ENCODE data around the gene MAP3K5. TPM values are rescaled to one million over a fixed set of nuclear protein-coding genes. Genes with fewer than 3 reads are reported as not detected.

MAP3K5 gene
- total RNA-seq, 1 donor from 2014 or later, result 0.02 TPM

DNA sequence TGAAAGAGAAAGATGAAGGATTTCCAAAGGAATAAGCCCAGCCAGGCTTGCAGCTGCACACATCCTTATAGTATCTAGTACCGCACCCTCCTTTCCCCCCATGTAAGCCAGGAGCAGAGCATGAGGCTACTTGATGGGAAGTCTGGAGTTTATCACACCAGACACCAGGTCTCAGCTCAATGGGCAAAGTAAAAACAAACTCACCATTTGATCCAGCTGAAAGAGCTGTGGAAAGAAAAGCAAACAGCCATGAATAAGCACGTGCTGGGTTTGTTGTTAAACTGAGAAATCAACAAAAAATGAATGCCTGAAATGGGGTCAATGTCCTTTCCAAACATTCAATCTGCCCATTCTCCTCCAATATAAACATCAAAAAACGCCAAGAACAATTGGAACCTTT, 191.5 kb downstream of the MAP3K5 start:
- H3F3A ChIP-seq (ENCODE audit: low read depth), result no peaks in the 10 kb centered on the region
- no peak for TF ChIP-seq EZH2 (IDR thresholded peaks at IDR 0.05)
- TF ChIP-seq EZH2phosphoT487 (IDR thresholded peaks at IDR 0.05), result no peak
- TF ChIP-seq, protein P1, sequence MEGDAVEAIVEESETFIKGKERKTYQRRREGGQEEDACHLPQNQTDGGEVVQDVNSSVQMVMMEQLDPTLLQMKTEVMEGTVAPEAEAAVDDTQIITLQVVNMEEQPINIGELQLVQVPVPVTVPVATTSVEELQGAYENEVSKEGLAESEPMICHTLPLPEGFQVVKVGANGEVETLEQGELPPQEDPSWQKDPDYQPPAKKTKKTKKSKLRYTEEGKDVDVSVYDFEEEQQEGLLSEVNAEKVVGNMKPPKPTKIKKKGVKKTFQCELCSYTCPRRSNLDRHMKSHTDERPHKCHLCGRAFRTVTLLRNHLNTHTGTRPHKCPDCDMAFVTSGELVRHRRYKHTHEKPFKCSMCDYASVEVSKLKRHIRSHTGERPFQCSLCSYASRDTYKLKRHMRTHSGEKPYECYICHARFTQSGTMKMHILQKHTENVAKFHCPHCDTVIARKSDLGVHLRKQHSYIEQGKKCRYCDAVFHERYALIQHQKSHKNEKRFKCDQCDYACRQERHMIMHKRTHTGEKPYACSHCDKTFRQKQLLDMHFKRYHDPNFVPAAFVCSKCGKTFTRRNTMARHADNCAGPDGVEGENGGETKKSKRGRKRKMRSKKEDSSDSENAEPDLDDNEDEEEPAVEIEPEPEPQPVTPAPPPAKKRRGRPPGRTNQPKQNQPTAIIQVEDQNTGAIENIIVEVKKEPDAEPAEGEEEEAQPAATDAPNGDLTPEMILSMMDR (IDR thresholded peaks at IDR 0.05), result no peak
- no peaks in the 10 kb centered on the region for H4K20me1 ChIP-seq (ENCODE audit: low read depth)
- no peaks in the 10 kb centered on the region for H3K79me2 ChIP-seq (ENCODE audit: low read depth)
- no peaks in the 10 kb centered on the region for H3K9me3 ChIP-seq (ENCODE audit: low read depth)
- no peaks in the 10 kb centered on the region for H3K36me3 Mint-ChIP-seq
- no peak overlapping the region for H3K4me2 ChIP-seq
- H3K4me1 Mint-ChIP-seq, result no peaks in the 10 kb centered on the region
- H2AFZ ChIP-seq (replicated peaks), result no peak overlapping the region
- H3K27me3 ChIP-seq, result no peaks in the 10 kb centered on the region
- no peak overlapping the region for H3K27ac Mint-ChIP-seq
- no peak overlapping the region for H3K9ac ChIP-seq
- no peaks in the 10 kb centered on the region for H3K9me3 Mint-ChIP-seq
- no peaks in the 10 kb centered on the region for H3K4me1 ChIP-seq
- no peak overlapping the region for H3K27ac ChIP-seq
- no peaks in the 10 kb centered on the region for H3K36me3 ChIP-seq
- H3K27me3 Mint-ChIP-seq (ENCODE audit: insufficient read depth, low read depth), result no peaks in the 10 kb centered on the region
- no peak for DNase-seq (ENCODE audit: low spot score)
- no peak overlapping the region for H3K4me3 Mint-ChIP-seq
- H3K4me3 ChIP-seq, result no peak overlapping the region

DNA sequence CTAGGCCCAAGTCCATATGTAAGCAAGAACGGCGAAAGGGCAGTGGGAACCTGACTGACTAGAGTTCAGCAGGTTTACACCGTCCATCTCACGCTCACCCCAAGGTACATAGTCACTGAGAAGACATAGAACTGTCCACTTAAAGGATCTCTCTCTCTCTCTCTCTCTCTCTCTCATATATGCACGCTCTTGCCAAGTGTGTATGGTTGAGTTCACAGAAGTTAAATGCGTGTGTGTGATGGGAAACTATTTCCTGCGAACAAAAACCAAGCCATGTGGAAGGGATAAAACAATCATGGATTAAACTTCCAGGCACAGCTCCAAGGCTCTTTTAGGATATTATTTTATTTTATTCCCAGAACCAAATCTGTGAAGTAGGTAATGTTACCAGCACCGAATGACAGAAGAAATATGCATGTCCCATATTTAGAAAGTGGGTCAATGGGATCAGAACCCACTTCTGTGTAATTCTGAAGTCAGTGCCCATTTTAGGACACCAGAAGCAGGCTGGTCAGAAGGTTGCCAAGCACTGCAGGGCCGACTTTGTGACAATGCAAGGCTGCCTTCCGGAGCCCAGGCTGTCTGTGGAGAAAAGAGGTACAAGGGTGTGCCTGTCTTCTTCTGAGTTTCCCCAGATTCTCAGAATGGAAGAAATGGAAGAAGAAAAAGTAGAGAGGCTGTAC, 192.8 kb downstream of the MAP3K5 start:
- H3K79me2 ChIP-seq (ENCODE audit: low read depth), result no peaks in the 10 kb centered on the region
- DNase-seq (ENCODE audit: low spot score), result no peak
- no peak overlapping the region for H3K4me3 ChIP-seq
- Mint-ChIP-seq H3K9me3 (no peaks in the 10 kb centered on the region), H3K36me3 (no peaks in the 10 kb centered on the region), H3K4me3 (no peak overlapping the region), H3K4me1 (no peaks in the 10 kb centered on the region), H3K27ac (no peak overlapping the region), H3K27me3 (ENCODE audit: insufficient read depth, low read depth) (no peaks in the 10 kb centered on the region)
- no peak overlapping the region for H3K27ac ChIP-seq
- H3F3A ChIP-seq (ENCODE audit: low read depth), result no peaks in the 10 kb centered on the region
- H2AFZ ChIP-seq (replicated peaks), result no peak overlapping the region
- H4K20me1 ChIP-seq (ENCODE audit: low read depth), result no peaks in the 10 kb centered on the region
- no peaks in the 10 kb centered on the region for H3K27me3 ChIP-seq
- no peaks in the 10 kb centered on the region for H3K36me3 ChIP-seq
- no peaks in the 10 kb centered on the region for H3K9me3 ChIP-seq (ENCODE audit: low read depth)
- H3K4me2 ChIP-seq, result no peak overlapping the region
- TF ChIP-seq, protein P1 (IDR thresholded peaks at IDR 0.05), result no peak
- TF ChIP-seq EZH2phosphoT487 (IDR thresholded peaks at IDR 0.05) (no peak), EZH2 (IDR thresholded peaks at IDR 0.05) (no peak)
- H3K9ac ChIP-seq, result no peak overlapping the region
- H3K4me1 ChIP-seq, result no peaks in the 10 kb centered on the region

DNA sequence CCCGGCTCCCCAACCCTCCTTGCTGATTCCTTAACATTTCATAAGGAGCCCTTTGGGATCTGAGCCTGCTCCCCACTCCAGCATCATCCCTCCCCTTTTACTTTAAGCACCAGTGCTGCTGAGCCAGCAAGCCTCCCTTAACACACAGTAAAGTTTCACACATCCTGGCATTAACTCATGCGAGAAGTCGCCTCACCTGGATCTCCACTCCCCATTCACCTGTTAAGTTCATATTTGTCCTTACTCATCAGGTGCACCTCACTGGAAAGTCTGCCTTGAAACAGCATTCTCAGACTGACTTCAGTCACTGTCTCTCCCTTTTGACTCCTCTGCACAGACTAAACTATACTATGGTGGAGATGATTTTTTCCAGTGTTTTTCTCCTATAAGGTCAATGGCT, 194.2 kb downstream of the MAP3K5 start:
- no peak overlapping the region for H3K9ac ChIP-seq
- H3K4me3 ChIP-seq, result no peak overlapping the region
- H4K20me1 ChIP-seq (ENCODE audit: low read depth), result no peaks in the 10 kb centered on the region
- no peaks in the 10 kb centered on the region for H3K79me2 ChIP-seq (ENCODE audit: low read depth)
- Mint-ChIP-seq H3K27me3 (ENCODE audit: insufficient read depth, low read depth) (no peaks in the 10 kb centered on the region), H3K36me3 (no peaks in the 10 kb centered on the region), H3K9me3 (no peaks in the 10 kb centered on the region), H3K4me3 (no peak overlapping the region), H3K4me1 (no peaks in the 10 kb centered on the region), H3K27ac (no peak overlapping the region)
- TF ChIP-seq, protein P1 (IDR thresholded peaks at IDR 0.05), result no peak
- no peak for TF ChIP-seq EZH2 (IDR thresholded peaks at IDR 0.05)
- no peak for TF ChIP-seq EZH2phosphoT487 (IDR thresholded peaks at IDR 0.05)
- no peaks in the 10 kb centered on the region for H3K4me1 ChIP-seq
- DNase-seq (ENCODE audit: low spot score), result no peak
- H3K9me3 ChIP-seq (ENCODE audit: low read depth), result no peaks in the 10 kb centered on the region
- no peak overlapping the region for H3K4me2 ChIP-seq
- no peaks in the 10 kb centered on the region for H3F3A ChIP-seq (ENCODE audit: low read depth)
- no peak overlapping the region for H2AFZ ChIP-seq (replicated peaks)
- no peaks in the 10 kb centered on the region for H3K27me3 ChIP-seq
- H3K36me3 ChIP-seq, result no peaks in the 10 kb centered on the region
- no peak overlapping the region for H3K27ac ChIP-seq
